Measurements from ENCODE around the gene SPDYE17.
"Not testable (repeated sequence)": the region's sequence is repeated elsewhere in the genome, so short reads cannot be mapped to it uniquely, and the experiment has no call there.

Gene SPDYE17

GRCh38 chr7:76990202-76990601, 42.0 kb downstream of the SPDYE17 start:
- H2BK120ac ChIP-seq (ENCODE audit: insufficient read depth, low read length, poor library complexity); H4K12ac ChIP-seq (ENCODE audit: low read depth, low read length); H3K14ac ChIP-seq (ENCODE audit: low read length); H2AK5ac ChIP-seq (ENCODE audit: low read length); H3K79me2 ChIP-seq (ENCODE audit: control insufficient read depth, insufficient read depth, low read length, poor library complexity); H2BK12ac ChIP-seq (ENCODE audit: low read length); H3K9me3 ChIP-seq (ENCODE audit: insufficient read depth, low read depth, low read length); H2AFZ ChIP-seq (ENCODE audit: insufficient read depth, low read length, poor library complexity); H4K91ac ChIP-seq (ENCODE audit: low read depth, low read length); H3K4me3 ChIP-seq (ENCODE audit: low read depth, low read length); H3K4ac ChIP-seq (ENCODE audit: low read depth, low read length); H3K9ac ChIP-seq (ENCODE audit: low read length); H3K4me2 ChIP-seq (ENCODE audit: low read length); H3K27me3 ChIP-seq (ENCODE audit: insufficient read depth, low read length); H3K23ac ChIP-seq (ENCODE audit: low read length); H3K79me1 ChIP-seq (ENCODE audit: low read length); H3K18ac ChIP-seq (ENCODE audit: low read length); H4K8ac ChIP-seq (ENCODE audit: low read depth, low read length); H2BK5ac ChIP-seq (ENCODE audit: low read depth, low read length, poor library complexity); H3K27ac ChIP-seq (ENCODE audit: low read depth, low read length); DNase-seq; H3K4me1 ChIP-seq (ENCODE audit: control insufficient read depth in 1 of 2, insufficient read depth in 2 of 2, low read length in 2 of 2): not testable (repeated sequence)
- WGBS (ENCODE audit: extremely low coverage, insufficient coverage, insufficient read length): no CpG with 5 or more reads among the region's 12 CpGs
- peaks cover 3 to 19% of the 10 kb centered on the region in 2 experiments for H3K36me3 ChIP-seq (ENCODE audit: control insufficient read depth in 1 of 2, insufficient read depth in 2 of 2, low read length in 2 of 2)

- not testable (repeated sequence) for H3K27ac ChIP-seq (ENCODE audit: low read depth, low read length); H3K23ac ChIP-seq (ENCODE audit: low read length); H4K8ac ChIP-seq (ENCODE audit: low read depth, low read length); H3K79me1 ChIP-seq (ENCODE audit: low read length); H3K14ac ChIP-seq (ENCODE audit: low read length); H3K4me3 ChIP-seq (ENCODE audit: low read depth, low read length); H3K27me3 ChIP-seq (ENCODE audit: insufficient read depth, low read length); H4K91ac ChIP-seq (ENCODE audit: low read depth, low read length); H3K4ac ChIP-seq (ENCODE audit: low read depth, low read length); DNase-seq; H3K4me1 ChIP-seq (ENCODE audit: control insufficient read depth in 1 of 2, insufficient read depth in 2 of 2, low read length in 2 of 2); H3K9ac ChIP-seq (ENCODE audit: low read length); H3K79me2 ChIP-seq (ENCODE audit: control insufficient read depth, insufficient read depth, low read length, poor library complexity); H2AFZ ChIP-seq (ENCODE audit: insufficient read depth, low read length, poor library complexity); H2BK120ac ChIP-seq (ENCODE audit: insufficient read depth, low read length, poor library complexity); H3K9me3 ChIP-seq (ENCODE audit: insufficient read depth, low read depth, low read length); H2BK5ac ChIP-seq (ENCODE audit: low read depth, low read length, poor library complexity); H2AK5ac ChIP-seq (ENCODE audit: low read length); H3K18ac ChIP-seq (ENCODE audit: low read length); H2BK12ac ChIP-seq (ENCODE audit: low read length); H4K12ac ChIP-seq (ENCODE audit: low read depth, low read length); H3K4me2 ChIP-seq (ENCODE audit: low read length)
- no CpG with 5 or more reads among the region's 16 CpGs for WGBS (ENCODE audit: extremely low coverage, insufficient coverage, insufficient read length)
- H3K36me3 ChIP-seq (ENCODE audit: control insufficient read depth in 1 of 2, insufficient read depth in 2 of 2, low read length in 2 of 2): peaks cover 5 to 14% of the 10 kb centered on the region in 2 experiments
Observed at GRCh38 chr7:76985924-76986717, 46.0 kb downstream of the SPDYE17 start.

GRCh38 chr7:76984784-76985136, 47.4 kb downstream of the SPDYE17 start:
- no CpG with 5 or more reads among the region's 5 CpGs for WGBS (ENCODE audit: extremely low coverage, insufficient coverage, insufficient read length)
- H3K4ac ChIP-seq (ENCODE audit: low read depth, low read length); H3K79me1 ChIP-seq (ENCODE audit: low read length); DNase-seq; H3K14ac ChIP-seq (ENCODE audit: low read length); H2AK5ac ChIP-seq (ENCODE audit: low read length); H3K4me3 ChIP-seq (ENCODE audit: low read depth, low read length); H3K9me3 ChIP-seq (ENCODE audit: insufficient read depth, low read depth, low read length); H4K12ac ChIP-seq (ENCODE audit: low read depth, low read length); H3K79me2 ChIP-seq (ENCODE audit: control insufficient read depth, insufficient read depth, low read length, poor library complexity); H3K4me2 ChIP-seq (ENCODE audit: low read length); H2BK120ac ChIP-seq (ENCODE audit: insufficient read depth, low read length, poor library complexity); H3K23ac ChIP-seq (ENCODE audit: low read length); H4K8ac ChIP-seq (ENCODE audit: low read depth, low read length); H3K18ac ChIP-seq (ENCODE audit: low read length); H4K91ac ChIP-seq (ENCODE audit: low read depth, low read length); H2AFZ ChIP-seq (ENCODE audit: insufficient read depth, low read length, poor library complexity); H3K9ac ChIP-seq (ENCODE audit: low read length); H2BK12ac ChIP-seq (ENCODE audit: low read length); H3K4me1 ChIP-seq (ENCODE audit: control insufficient read depth in 1 of 2, insufficient read depth in 2 of 2, low read length in 2 of 2); H3K27ac ChIP-seq (ENCODE audit: low read depth, low read length); H2BK5ac ChIP-seq (ENCODE audit: low read depth, low read length, poor library complexity); H3K27me3 ChIP-seq (ENCODE audit: insufficient read depth, low read length): not testable (repeated sequence)
- H3K36me3 ChIP-seq (ENCODE audit: control insufficient read depth in 1 of 2, insufficient read depth in 2 of 2, low read length in 2 of 2): peaks cover 16 to 17% of the 10 kb centered on the region in 2 experiments

- H3K9me3 ChIP-seq (ENCODE audit: insufficient read depth, low read depth, low read length); H3K9ac ChIP-seq (ENCODE audit: low read length); DNase-seq; H3K79me2 ChIP-seq (ENCODE audit: control insufficient read depth, insufficient read depth, low read length, poor library complexity); H4K91ac ChIP-seq (ENCODE audit: low read depth, low read length); H2BK12ac ChIP-seq (ENCODE audit: low read length); H3K27me3 ChIP-seq (ENCODE audit: insufficient read depth, low read length); H3K23ac ChIP-seq (ENCODE audit: low read length); H3K4me3 ChIP-seq (ENCODE audit: low read depth, low read length); H3K18ac ChIP-seq (ENCODE audit: low read length); H3K4ac ChIP-seq (ENCODE audit: low read depth, low read length); H3K14ac ChIP-seq (ENCODE audit: low read length); H3K27ac ChIP-seq (ENCODE audit: low read depth, low read length); H2AK5ac ChIP-seq (ENCODE audit: low read length); H3K79me1 ChIP-seq (ENCODE audit: low read length); H3K4me2 ChIP-seq (ENCODE audit: low read length); H2AFZ ChIP-seq (ENCODE audit: insufficient read depth, low read length, poor library complexity); H4K8ac ChIP-seq (ENCODE audit: low read depth, low read length); H3K4me1 ChIP-seq (ENCODE audit: control insufficient read depth in 1 of 2, insufficient read depth in 2 of 2, low read length in 2 of 2); H2BK5ac ChIP-seq (ENCODE audit: low read depth, low read length, poor library complexity); H4K12ac ChIP-seq (ENCODE audit: low read depth, low read length); H2BK120ac ChIP-seq (ENCODE audit: insufficient read depth, low read length, poor library complexity): not testable (repeated sequence)
- peaks cover 16 to 20% of the 10 kb centered on the region in 2 experiments for H3K36me3 ChIP-seq (ENCODE audit: control insufficient read depth in 1 of 2, insufficient read depth in 2 of 2, low read length in 2 of 2)
- no CpG with 5 or more reads among the region's 19 CpGs for WGBS (ENCODE audit: extremely low coverage, insufficient coverage, insufficient read length)
Observed at GRCh38 chr7:76983937-76984783, 48.0 kb downstream of the SPDYE17 start.

All from trophoblast cell (in vitro differentiated cells and primary cell).